Measurements from ENCODE around the gene MAP7D2.
A peak's percentile ranks its signal among the peaks of the same experiment; 100 is the strongest.
"Not testable (repeated sequence)": the region's sequence is repeated elsewhere in the genome, so short reads cannot be mapped to it uniquely, and the experiment has no call there.

MAP7D2 gene

DNA sequence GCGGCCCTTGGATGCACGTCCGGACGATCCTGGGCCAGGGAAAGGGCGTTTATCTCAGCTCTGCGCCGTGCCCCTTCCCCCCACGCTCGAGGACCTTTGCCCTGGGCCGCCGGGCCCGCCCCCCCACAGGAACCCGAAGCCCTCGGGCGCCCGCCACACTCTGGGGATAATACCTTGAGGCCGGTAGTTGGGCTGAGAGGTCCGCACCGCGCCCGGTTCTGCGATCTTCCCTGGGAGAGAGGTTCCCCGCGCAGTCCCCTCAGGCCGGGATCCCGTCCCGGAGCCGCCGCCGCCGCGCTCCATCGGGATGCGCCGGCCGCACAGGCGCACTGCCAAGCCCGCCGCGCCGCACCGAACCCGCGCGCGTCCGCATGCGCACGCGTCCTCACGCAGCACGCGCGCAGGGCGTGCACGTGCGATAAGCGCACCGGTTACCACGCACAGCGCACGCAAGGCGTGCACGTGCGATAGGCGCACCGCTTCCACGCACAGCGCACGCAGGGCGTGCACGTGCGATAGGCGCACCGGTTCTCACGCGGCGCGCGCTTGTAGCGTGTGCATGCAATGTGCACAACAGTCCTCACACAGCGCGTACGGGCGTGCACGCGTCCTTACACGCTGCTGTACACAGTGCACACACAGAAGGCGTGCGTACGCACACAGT lies at the start of gene MAP7D2:
Gene MAP7D2, minus strand, starts transcription at position 331 of the 664 bp plus-strand sequence. Its CDS starts 28 bp downstream, at position 303.
- no peak for DNase-seq

DNA sequence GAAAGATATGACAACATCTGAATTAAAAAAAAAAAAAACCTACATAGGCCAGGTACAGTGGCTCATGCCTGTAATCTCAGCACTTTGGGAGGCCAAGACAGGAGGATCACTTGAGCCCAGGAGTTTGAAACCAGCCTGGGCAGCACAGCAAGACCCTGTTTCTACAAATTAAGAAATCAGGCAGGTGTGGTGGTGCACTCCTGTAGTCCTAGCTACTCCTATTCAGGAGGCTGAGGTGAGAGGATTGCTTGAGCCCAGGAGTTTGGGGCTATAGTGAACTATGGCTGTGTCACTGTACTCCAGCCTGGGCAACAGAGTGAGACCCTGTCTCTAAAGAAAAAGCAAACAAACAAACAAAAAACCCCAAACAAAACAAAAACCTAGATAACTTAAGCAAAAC lies 45.8 kb upstream of the MAP7D2 start:
- DNase-seq, result not testable (repeated sequence)

DNA sequence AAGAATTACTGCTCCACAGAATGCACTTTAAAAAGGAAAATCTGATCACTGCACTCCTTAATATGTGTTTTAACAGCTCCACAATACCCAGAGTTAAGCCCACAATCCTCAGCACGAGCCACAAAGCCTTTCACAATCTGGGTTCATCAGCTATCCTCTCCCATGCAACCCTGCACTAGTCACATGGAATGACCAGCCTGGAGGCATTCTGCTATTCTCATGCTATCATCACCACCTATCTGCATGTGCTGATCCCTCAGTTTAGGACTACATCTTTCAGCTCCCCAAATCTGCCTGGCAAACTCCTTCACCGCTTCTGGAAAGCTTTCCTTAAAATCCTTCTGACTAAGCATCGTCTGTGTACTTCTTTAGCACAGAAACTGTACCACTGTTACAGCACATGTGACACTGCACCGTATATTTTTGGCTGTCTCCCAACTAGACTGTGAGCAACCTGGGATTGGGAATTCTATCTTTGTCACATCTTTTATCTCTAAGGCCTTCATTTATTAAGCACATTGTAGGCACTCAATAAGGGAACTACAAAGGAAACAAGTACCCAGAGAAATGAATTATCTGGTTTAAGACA lies 43.2 kb upstream of the MAP7D2 start:
- DNase-seq, result no peak

DNA sequence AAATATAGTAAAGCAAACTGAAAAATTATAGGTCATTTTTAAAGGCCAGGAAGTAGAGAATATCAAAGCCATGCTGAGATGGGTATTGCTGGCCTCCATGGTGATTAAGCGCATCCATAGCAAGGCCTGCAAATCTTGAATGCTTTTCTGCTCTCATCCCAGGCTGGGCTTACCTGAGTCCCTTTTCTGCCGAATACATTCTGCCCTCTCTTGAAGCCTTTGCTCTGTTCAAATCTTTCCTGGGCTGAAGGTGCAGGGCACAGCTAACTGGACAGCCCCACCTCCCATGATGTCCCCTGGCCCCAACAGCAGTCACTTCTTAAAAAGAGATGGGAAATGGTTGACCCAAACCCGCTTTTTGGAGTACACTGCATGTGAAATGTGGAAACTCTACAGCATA lies 35.0 kb upstream of the MAP7D2 start:
- DNase-seq, result no peak

DNA sequence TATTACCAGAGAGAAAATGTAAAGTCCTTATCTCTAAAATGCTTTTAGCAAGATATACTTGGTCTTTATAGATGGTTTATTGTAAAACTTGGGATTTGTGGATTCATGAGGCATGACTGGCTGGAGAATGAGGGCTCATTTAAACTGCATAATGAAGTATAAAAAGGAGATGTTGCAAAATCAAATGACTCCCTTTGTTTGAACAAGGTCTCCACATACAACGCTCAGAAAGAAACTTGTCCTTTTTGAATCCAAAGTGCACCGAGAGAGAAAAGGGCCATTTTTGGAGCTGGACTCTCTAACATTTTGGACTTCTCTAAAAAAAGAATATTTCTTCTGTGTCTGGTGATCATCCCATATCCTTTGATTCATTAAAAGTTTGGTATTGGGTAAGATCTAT lies 32.6 kb upstream of the MAP7D2 start:
- no peak for DNase-seq

DNA sequence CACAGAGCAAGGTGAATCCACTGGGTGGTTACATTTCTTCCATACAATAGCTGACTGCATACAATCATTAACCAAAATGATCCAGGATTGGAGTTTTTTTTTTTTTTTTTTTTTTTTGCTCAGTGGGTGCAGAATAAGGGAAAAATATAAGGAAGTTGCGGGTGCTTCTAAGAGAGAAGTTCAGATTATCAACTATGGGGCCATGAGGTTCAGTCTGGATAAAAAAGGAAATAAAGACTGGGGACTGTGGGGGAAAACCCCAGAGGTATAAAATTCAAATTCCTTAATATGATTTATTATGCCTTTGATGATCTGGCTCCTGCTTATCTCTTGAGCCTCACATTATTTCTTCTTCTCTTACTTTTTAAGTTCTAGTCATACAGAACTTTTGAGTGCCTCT lies 30.9 kb upstream of the MAP7D2 start:
- no peak for DNase-seq

DNA sequence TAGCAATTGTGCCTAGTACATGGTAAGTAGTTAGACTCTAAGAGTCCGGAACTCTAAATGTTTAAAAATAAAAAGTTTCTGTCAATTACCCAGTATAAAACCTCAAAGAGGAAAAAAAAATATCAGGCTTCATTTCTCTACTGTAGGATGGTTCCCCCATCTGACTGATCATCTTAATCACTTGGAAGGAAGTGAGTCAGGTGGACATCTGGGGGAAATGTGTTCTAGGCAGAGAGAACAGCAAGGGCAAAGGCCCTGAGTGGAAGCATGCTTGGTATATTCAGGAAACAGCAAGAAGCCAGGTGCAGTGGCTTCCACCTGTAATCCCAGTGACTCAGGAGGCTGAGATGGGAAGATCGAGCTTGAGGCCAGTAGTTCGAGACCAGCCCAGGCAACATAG lies 27.8 kb upstream of the MAP7D2 start:
- peak in 1 of 2 donors; percentile 51 for DNase-seq

DNA sequence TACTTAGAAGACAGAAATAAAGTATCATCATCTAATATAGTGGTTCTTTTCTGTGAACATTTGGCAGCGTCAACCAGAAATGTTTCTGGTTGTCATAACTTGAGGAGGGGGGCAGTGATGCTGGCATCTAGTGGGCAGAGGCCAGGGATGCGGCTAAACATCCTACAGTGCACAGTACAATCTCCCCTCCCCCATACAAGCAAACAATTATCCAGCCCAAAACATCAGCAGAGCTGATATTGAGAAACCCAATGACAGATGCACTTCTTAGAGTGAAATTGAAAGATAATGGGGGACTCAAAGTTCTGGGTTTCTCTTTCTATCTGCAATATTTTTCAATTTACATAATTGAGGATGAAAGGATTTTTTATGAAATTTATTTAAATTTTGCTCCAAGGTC lies 26.9 kb upstream of the MAP7D2 start:
- no peak for DNase-seq

DNA sequence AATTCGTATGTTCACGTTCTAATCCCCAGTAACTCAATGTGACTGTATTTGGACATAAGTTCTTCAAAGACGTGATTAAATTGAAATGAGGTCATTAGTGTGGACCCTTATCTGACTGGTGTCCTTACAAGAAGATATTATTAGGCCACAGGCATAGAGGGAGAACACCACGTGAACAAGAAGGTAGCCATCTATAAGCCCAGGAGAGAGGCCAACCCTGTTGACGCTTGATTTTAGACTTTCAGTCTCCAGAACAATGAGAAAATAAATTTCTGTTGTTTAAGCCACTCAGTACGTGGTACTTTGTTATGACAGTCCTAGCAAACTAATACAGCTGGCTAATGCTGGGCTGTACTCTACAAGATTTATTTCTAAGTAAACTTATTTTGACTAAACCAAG lies 26.4 kb upstream of the MAP7D2 start:
- no peak for DNase-seq

DNA sequence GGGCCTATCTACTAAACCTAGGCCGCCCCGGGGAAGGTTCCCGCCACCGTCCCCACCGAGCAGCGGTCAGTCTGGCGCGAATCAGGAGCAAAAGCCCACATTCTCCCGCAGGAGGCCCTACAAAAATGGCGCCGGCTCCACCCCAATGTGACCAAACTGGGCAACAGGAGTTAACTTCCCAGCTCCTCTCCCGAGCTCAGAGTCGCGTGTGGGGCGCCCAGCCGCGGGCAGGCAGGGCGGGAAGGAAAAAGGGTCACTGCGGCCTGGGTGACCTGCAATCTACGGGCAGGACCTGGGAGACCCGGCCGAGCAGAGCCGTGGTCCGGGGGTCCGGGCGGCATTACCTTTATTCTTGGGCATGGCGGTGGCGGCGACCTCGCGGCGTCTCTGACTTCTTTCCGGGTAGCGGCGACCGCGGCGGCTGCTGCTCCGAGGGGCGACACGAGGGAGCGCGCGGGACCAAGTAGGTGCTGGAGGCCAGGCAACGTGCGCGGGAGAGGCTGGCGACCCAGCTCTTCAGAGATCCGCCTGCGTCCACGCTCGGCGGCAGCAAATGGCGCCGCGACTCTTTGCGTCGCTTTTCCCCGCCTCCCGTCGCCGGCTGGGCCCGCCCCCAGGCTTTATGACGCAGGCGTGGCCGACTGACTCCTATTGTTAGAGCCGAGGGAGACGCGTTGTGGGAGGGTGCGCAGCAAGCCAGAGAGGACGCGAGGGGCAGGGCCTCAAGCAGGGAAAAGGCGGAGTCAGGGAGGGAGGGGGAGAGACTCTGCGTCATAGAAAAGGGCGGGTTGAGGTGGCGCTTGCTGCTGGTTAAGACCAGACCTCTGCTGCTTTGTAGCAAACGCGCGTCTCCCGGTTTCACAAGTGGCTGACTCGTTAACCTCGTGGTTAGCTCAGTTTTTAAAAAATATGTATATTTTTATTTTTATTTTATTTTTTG lies 24.8 kb upstream of the MAP7D2 start, which contains the start of gene EIF1AX:
Gene EIF1AX, minus strand, starts transcription at position 558 of the 940 bp plus-strand sequence. Its CDS starts 198 bp downstream, at position 360.
- peak; percentile 62 to 92 for DNase-seq

DNA sequence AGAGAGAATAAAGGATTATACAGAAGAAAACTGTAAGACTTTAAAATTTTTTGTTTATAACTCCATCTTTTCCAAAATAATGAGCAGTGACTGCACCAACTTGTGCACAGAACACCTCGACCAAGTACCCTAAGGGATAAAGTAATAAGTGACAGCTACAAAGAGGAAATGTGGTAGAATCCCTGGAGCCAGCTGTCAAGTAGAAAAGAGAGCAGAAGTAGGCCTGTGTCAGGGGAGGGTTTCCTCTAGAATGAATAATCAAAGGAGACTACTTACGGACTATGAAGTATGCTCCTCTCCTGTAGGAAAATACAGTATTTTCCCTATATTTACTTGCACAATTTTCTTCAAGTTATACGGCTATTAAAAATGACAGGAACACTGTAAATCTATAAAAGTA lies 23.7 kb upstream of the MAP7D2 start:
- no peak for DNase-seq

DNA sequence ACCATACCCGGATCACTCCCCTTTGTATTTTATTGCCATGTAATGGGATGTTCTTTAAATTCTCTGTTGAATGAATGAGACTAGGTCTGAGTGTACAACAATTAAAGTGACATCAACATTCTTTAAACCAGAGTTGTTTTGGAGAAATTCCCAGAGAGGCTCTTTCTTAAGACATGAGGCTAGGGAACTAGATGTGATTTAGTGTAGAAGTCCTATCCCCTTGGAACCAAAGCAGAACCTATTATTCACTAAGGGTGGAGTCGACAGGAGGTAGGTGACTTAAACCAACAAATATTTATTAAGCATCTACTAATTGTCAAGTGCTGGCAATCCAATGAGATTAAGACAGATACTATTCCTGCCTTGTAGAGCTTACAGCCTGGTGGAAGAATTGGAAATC lies 23.3 kb upstream of the MAP7D2 start:
- DNase-seq, result no peak

DNA sequence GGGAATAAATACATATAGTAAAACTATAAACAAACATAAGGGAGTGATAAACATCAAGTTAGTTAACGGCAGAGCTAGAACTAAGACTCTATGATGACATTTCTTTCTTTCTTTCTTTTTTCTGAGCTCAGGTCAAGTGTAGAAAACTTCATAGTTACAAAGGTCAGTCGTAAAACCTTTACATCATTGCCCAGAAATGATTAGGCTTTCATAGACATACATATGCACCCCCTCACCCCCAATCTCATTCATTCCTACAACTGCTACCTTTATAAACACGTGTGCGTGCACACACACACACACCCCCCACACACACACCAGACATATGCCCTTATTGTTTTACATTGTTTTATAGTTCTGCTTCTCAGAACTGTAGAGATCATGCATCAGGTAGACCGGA lies 19.2 kb upstream of the MAP7D2 start:
- DNase-seq, result no peak

DNA sequence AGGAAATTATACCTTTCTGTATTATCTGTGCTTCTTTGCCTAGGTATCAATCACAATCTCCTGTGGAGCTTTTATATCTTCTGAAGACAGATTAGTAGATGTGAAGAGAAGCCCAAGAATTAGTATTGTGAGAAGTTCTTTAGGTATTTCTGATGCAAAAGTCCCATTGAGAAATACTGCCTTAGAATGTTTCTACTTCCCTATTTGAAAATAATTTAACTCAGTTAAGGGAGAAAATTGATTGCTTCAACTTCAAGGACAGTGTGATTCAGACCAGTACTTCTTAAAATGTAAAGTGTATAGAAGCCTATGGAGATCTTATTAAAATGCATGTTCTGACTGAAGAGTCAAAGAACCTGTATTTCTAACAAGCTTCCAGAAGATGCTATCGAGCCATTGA lies 16.0 kb upstream of the MAP7D2 start:
- DNase-seq, result no peak

DNA sequence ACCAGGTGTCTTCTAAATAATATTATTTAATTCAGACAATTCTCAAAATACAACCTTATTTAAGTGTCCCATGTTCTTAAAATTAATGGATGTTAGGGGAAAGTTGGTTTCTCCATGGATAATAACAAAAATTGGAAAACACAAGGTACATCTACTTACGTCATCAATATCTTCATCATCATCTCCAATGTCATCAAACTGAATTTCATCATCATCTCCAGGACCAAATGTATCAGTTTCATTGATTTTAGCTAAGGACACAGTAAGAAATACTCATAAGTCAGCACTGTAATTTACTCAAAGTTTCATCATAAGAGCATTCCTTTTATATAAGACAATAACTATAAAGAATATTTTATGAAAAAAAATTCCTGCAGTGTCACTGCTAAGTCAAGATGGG lies 13.7 kb upstream of the MAP7D2 start:
- no peak for DNase-seq

DNA sequence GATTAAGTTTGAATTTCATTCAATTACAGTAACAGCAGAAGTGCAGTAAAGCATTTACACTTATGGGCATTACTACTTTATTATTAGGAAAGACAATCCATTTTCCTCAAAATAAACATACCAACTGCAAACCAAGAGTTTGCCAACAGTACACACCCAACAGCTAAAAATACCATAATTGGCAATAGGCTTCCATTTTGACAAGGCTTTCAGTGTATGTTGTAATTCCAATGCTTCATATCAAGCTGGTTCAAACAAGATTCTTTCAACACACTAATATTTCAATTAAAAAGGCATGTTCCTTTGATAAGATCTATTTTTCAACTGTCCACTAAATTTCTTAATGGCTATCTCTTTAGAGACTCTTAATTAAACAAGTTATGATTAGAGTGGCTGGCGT lies 12.8 kb upstream of the MAP7D2 start:
- no peak for DNase-seq

DNA sequence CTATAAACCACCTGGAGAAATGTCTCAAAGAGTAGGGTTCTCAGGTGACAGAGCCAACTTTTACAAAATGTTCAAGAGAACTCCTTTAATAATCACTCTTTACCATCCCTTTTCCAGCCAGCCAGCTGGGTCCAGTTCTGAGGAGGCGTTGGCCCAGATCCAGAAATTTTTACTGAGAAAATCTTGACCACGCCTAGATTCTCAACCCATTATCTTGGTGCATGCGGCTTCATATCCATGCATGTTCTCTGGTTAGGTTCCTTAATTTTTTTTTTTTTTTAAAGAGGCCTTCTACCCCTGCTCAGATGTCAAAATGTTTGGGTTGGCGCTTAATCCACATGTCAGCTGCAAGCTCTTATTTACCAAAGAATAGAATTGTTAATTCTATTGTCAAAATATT lies 12.0 kb upstream of the MAP7D2 start:
- DNase-seq, result no peak

DNA sequence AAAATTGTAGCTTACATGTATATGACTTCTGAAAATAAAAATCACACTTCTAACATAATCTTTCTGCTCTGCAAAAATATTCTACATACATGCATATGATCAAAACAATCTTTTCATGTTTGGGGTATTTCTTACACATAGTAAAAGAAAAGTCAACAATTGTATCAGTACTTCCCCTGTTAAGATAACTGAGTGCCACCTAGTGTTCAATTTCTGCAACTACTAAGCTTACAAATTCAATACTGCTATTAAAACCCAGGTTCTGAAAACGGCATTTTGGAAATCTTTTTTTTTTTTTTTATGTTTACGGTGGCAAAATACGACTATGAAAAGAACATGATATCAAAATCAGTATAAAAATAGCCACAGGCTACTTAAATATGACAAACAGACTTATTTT lies 10.7 kb upstream of the MAP7D2 start:
- DNase-seq, result not testable (repeated sequence)

DNA sequence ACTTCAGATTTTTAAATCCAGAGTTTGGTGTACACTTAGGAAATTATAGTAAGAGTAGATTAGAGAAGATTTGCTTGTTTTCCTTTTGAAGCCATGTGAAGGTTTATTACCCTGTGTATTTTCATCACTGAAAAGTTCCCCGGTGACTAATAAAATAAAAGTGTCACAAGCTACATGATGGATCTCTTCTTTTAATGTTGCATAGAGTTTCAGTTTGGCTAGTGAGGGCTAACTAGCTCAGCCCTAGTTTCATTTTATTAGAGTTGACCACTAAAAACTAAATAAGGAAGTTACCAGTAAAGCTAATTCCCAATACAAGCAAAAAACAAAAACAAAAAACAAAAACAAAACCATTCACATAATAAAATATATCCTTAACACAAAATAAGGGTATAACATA lies 10.1 kb upstream of the MAP7D2 start:
- DNase-seq, result not testable (repeated sequence)

DNA sequence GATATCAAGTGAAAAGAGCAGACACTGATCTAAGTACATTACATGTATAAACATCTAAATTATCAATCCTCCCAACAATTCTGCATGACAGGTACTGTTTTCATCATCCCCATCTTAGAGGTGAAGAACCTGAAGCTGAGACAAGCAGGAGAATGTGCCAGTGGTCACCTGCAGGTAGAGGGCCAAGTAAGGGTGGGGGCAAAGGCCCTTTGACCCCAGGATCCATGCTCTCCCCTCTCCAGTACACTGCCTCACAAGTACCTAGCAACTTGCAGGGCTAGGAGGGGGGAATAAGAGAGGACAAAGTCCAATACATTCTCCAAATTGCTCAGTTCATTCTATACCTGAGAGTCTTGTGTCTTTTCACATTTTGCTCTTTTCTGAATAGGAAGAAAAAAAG lies 8.3 kb upstream of the MAP7D2 start:
- no peak for DNase-seq

DNA sequence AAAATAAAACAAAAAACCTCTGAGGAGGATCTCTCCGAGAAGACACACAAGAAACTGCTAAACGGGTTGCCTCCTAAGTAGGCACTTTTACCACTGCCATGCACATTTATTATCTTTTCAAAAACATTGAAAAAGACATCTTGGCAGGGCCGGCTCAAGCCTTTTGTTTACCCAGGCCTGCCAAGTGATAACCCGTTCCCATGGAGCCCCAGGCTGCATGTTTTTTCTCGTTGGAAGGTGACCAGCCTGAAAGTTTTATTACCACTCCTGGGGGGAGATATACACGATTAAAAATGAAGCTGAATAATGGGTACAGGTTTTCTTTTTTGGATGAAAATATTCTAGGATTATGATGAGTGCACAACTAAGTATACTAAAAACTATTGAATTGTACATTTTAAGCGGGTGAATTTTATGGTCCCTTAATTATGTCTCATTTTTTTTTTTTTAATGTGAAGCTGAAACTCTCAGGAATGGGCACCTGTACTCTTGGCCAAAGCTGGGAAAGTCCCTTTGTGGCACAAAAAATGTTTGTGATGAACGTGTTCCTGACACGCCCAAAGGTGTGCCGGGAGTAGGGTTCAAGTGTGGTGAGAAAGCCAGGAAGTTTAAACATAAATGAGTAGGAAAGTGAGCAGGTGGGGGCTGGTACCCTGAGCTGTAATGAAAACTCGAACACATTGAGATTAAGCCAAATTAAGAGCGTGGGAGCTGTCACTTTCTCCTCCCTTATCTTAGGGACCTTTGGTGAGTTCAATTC lies 1.5 kb upstream of the MAP7D2 start:
- no peak for DNase-seq

DNA sequence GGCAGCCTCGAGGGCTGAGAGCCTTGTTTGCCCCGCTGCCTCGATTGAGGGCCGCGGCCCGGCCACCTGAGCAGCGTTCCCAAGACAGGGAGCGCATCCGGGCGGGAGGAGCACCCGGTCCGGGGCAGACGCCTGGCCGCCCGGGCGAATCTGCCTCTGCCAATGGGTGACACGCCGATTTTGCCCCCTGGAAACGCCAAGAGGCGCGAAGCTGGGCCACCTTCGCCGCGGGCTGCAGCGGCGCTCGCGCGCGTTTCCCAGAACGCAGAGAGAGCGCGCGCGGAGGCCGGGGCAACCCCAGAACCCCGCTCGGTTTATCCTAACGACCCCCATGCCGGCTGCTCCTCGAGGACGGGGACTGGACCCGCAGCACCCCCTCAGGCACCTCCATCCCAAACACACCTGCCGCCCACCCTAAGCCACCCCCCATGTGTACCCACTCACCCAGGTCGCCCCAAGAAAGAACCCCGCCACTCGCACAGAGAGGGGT lies 575 bp downstream of the MAP7D2 start:
- DNase-seq, result no peak

Data from bone marrow (tissue), 2 donors.